Activated T-cell treated with anti-CD3 and anti-CD28 coated beads for 4 hours (primary cell): ENCODE data around the gene GAREM1.
"Not testable (repeated sequence)": the region's sequence is repeated elsewhere in the genome, so short reads cannot be mapped to it uniquely, and the experiment has no call there.

Experiments used
- DNase-seq: peaks from one replicate; pipeline ENCODE4 v3.0.0-alpha.2; 2020

The GAREM1 gene

DNA sequence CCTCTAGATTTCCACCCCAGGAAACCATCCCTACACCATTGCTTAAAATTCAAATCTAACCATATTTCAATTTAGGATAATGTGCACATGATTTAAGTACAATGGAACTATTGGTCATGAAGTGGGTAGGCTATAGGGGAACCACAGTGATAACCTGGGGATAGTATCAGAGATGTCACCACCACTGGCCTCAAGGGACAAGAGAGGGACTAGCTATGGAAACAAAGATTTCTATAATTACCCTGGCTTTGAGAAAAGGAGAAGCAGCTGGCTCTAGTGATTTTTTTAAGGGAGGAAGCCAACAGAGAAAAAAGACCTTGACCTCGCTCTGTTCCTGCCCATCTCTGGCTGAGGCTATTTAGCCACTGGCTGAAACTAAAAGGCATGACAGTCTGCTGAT, 148.9 kb downstream of the GAREM1 start:
- no peak for DNase-seq

DNA sequence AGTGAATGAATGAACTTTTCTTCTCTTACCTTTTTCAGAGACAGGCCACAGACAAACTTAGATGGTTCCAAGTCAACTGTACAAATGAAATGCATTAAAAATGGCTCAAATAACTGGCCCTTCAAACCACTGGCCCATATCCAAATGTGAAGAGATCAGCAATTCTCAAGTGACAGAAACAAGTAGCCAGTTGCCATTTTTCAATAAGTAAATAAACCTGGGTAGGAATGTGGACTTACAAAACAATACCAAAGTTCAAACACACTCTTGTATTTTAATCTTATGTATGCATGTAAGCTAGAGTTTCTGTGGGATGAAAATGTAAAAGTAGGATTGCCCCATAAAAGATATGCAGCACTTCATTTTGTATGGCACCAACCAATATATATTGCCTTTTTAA, 151.6 kb downstream of the GAREM1 start:
- no peak for DNase-seq

DNA sequence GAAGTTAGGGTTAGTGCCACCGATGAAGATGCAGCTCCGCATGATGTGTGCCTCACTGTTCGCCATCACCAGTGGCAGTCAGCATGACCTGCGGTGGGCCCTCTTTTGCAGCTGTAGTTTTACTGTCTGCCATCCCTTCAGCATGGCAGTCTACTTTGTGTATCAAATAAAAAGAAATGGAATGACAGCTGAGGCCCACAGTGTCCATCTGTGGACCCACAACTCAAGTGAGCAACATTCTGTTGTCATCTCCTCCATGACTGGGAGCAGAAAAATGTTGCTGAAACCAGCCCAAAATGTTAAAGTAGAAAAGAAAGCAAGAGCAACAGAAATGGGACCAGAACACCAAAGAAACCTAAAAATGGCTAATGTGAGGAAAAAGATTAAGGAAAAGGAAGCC, 152.1 kb downstream of the GAREM1 start:
- DNase-seq = no peak

DNA sequence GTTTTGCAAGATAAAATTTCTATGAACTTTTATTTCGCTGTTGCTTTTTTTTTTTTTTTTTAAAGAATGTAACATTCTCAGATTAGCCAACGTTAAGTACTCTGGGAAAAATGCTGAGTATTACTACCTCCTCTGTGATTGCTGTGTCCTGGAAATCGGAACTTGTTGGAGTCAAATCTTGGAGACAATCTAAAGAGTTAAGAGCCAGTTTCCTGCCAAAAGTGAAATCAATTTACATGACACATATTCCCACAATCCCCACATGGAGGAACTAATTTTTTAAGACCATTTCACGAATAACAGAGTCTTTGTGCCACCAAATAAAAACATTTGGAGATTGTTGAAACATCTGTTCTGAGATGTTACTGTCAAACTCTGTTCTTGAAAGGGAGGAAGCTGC, 153.0 kb downstream of the GAREM1 start:
- no peak for DNase-seq

DNA sequence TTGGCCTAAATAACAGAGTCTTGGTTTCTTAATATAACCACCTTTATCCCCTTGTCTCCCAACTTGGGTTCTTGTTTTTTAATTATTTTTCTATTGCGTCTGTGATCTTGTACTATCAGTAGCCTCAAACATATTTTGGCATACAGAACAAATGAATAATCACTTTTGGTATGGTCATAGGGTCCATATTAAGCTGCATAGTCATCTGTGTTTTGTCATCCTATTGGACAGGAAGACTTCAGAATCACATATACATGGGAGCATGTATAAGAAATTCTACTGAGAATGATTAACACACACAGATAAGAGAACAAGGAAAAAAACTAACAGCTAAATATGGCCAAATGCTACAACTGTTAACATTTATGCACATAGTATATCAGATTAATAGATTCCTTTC, 154.8 kb downstream of the GAREM1 start:
- no peak for DNase-seq

DNA sequence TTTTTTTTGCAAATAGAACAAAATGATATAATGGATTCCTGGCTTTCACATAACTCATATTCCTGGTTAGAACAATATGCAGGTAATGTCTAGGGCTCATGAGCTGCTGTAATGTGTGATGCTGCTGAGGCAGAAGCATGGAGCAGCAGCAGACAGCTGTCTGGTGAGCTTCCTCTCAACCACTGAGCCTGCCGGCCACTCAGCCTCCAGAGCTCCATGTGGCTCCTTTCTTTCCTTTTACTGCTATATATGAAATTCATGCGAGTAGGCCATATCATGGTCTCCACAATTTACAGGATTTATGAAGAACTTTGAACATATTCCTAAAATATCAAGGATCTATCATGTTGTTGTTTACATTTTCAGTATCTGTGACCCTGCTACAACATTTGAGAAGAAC, 159.9 kb downstream of the GAREM1 start:
- no peak for DNase-seq

DNA sequence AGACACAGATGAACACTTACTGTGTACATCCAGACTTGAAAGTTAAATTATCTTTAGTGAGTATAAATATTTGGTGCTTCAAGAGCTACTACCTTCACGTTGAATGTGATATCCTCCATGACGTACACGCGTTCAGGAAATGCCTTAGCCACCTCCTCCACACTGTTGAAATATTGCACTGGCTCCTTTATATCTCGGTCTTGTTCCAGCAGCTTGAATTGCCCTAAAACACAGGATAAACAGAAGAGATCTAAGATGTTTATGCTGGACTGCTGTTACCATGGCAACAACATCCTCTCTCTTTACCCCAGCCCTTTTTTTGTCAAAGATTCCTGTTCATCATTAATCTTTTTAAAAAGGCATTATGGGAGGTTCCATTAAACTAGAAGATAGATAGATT, 160.6 kb downstream of the GAREM1 start:
- no peak for DNase-seq

DNA sequence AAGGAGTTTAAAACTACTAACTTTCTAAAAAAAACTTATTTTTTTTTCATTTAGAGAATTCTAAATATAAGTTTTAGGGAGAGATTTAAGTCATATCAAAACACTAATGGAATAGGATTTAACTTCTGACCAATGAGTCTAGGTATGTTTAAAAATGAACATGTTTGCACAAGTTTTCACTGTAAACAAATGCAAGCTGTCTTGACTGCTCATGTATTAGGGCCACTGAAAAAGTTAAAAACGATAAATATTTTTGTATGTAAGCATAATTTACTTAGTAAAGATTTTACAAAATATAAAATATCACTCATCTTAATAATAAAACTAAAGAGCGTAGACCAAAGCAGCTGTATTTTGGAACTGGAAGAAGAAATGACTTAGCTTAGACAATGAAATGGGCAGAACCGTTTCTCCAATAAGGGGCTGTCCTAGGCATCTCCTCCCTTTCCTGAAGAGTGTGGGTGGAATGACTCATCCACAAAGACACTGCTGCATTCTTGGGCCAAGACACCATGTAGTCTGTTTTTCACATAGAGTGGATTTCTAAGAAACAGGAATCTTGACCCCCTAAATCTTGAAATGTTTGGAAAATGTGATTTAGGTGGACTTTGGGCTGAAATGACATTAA, 162.1 kb downstream of the GAREM1 start:
- DNase-seq = no peak

DNA sequence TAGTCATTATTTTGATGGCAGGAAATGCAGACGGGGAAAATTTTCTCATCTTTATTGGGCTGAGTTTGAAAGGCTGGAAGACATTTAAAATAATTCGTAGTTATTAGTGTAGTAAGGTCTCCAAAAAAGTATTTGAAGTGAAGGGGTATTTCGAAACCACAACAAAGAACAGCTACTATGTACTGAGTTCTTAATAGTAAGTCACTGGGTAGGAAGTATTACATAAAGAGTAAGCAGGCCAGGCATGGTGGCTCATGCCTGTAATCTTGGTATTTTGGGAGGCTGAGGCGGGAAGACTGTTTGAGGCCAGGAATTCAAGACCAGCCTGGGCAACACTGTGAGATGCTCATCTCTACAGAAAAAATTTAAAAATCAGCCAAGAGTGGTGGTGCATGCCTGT, 167.3 kb downstream of the GAREM1 start:
- DNase-seq = no peak

DNA sequence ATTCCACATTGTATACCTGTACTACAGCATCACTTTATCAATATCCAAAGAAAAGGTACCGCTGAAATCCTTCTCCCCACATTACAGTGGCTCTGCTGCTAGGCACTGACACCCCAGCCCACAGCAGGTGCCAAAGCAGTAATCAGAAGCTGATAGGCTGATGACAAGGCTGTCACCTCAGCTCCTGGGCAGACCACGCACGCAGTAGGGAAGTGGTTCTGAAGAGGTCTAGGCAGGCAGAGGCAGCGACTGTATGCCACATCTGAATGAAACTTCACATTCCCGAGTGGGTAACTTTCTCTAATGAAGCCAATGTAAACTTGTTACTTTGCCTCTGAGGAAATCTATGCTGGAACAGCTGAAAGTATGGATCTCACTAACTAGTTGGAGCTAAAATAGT, 167.9 kb downstream of the GAREM1 start:
- DNase-seq = no peak

DNA sequence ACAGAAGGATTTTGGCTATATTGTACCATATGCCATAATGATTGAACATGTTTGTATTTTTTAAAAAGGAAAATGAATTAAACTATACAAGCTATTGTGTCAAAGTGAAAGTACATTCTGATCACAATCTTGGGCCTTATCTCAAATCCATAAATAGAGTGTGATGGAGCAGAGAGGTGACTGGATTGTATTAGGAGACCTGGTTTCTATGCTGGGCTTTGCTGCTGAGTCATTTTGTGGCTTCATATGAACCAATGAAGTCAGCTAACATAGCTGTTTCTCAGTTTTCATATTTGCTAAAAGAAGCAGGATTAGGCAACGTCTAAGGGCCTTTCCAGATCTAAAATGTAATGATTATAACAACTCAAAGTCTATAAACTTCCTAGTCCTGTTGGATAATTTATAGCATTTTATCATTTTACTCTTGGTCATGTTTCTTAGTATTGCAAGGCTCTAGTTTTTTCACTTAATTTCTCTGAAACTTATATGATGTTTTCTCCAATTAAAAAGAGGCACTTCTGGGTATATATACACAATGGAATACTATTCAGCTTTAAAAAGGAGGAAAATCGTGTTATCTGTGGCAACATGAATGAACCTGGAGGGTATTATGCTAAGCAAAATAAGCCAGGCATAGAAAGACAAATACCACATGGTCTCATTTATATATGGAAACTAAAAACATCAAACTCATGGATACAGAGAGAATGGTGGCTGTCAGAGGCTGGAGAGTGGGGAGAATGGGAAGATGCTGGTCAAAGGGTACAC, 168.5 kb downstream of the GAREM1 start:
- DNase-seq = no peak

DNA sequence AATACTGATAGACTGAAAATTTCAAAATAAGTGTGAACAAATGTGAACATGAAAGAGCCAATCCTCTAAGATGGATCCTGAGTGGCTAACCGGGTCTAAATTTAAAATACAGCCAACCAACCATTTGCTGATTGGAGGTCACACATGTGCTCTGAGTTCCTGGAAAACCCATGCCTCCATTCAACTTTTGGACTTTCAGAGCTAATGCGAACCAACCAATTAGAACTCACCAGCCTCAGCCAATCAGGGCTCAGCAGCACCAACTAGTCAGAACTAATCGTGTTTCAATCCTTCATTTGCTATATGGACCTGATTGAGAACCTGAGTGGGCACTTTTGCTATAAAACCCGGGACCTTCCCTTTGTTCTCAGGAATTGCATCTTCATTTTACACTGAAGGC, 169.3 kb downstream of the GAREM1 start:
- DNase-seq = no peak

DNA sequence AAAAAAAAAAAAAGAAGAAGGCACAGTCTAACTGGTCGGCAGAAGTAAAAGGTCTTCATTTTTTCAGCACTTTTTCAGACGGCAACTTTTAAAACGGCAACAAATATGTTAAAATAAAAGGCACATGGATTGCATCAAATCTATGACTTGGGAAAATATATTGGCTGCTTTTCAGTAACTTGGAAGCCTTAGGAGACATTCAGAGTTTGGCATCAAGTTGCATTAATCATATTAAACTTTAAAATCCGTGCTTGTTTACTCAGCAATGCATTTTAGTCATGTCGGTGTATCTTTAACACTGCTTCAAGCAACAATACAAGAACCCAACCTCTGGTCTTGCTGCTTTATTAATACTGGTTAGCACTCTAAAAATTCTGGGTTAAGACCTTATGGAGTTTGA, 169.8 kb downstream of the GAREM1 start:
- DNase-seq = no peak

DNA sequence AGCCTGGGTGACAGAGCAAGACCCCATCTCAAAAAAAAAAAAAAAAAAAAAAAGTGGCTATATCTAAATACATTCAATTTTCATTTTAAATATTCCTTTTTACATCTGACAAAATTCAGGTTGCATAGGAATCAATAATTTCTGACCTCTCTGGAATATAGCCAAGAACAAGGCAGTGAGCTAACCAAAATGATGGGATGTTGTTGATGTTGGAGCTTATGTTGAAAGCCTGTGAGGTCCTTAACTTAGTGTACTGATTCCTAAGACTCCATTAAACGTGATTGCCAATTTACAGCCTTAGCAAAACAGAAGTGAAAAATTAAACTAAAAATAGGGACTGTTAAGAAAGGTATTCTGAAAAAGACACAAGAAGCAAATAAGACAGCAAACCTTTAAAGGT, 171.2 kb downstream of the GAREM1 start:
- no peak for DNase-seq

DNA sequence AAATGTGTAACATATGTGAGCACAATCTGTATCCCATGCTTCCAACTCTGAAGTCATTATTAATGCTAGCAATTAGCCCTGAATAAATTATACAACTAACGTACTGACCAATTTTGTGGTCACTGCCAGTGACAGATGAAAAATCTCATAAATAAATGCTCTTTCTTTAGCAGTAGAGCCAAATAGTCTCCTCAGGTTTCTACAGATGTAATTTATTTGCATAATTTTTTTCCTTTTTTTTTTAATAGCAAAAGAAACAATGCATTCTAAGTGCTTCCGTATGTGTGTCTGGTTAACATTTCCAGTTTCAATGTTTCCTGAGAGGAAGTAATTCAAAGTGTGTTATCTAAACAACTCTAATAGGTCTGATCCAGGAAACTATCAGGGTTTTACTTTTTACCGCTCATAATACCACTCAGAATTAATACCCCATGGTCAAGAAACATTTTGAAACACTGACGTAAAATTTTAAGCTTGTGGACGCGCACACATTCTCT, 172.5 kb downstream of the GAREM1 start:
- no peak for DNase-seq

DNA sequence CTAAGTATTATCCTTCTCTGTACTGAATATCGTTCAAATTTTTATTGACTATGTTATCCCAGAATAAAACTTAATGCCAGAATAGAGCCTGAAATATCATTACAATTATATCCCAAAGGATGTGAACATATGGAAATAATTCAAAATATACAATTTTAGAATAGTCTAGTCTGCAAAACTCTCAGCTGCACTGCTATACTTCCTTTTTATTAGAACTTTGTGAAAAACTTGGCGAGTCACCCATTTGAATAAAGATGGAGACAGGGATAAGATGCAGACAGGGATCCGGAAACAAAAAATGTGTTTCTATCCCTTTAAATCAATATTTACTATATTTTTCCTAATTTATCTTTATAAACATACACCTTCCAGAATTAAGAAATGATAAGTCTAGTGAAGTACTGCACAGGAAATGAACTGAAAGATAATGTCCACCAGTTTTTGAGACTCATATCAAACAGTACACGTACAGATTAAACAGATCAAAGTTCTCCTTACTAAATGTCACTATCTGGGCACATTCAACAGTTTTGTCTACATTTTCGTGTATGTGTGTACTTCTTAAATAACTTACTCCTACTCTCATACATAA, 173.0 kb downstream of the GAREM1 start:
- no peak for DNase-seq

DNA sequence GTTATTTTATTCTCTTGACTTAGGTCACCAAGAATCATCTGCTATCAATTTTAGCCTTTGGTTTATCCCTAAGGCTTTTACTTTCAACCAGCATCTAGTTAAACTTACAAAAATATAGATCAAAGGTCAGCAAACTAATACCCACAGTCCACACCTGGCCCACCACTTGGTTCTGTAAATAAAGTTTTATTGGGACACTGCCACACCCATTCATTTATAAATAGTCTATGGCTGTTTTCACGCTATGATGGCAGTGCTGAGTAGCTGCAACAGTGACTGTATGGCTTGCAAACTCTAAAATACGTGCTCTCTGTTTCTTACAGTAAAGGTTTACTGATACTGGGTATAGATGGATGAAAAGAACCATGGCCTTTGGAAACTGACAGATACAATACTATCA, 173.8 kb downstream of the GAREM1 start:
- DNase-seq = no peak

DNA sequence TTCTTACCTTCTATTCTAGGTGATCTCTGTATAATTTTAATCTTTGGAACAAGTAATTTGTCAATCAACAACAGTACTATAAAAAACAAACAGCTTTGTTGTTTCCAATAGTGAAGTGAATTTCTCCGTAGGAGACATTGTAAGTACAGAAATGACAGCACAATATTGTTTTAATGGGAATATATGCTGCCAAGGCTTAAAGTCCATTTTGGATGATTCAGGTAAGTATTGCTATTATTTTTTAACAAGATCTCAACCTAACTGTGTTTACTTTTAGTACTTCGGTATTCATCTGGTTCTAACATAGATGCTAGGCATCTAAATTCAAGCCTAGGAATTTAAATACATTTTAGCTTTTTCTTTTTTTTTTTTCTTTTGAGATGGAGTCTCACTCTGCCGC, 175.1 kb downstream of the GAREM1 start:
- DNase-seq = no peak

DNA sequence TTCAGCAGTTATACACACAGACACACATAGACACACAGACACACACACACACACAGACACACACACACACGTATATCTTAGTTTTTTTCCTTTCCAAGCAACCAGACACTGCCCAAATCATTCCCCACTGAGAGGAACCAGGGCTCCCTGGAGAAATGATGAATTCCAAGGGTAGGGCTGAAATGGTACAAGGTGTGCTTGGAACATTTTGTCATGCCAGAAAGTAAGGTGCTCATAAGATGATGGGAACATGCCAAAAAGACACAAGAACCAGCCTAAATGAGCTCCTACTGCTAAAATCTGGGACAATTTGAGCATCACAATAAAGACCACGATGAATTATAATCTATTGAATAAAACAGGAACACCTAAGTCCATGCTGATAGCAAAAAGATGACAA, 177.6 kb downstream of the GAREM1 start:
- DNase-seq = no peak

DNA sequence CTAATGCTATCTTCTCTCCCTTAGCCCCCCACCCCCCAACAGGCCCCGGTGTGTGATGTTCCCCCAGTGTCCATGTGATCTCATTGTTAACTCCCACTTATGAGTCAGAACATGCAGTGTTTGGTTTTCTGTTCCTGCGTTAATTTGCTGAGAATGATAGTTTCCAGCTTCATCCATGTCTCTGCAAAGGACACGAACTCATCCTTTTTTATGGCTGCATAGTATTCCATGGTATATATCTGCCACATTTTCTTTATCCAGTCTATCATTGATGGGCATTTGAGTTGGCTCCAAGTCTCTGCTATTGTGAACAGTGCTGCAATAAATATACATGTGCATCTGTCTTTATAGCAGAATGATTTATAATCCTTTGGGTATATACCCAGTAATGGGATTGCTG, 179.1 kb downstream of the GAREM1 start:
- not testable (repeated sequence) for DNase-seq

DNA sequence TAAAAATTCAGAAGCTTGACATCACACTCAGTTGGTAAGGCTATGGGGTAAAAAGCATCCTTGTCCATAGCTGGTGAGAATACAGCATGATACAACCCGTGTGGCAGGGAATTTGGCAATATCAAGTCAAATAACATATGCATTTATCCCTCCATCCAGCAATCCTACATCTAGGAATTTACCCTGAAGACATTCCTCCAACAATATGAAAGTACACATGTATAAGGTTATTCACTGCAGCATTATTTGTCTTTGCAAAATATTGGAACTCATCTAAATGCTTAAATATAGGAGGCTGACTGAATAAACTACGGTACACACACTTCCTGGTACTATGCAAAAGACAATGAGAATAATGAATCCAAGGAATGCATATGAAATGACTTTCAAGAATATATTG, 179.9 kb downstream of the GAREM1 start:
- DNase-seq = no peak

DNA sequence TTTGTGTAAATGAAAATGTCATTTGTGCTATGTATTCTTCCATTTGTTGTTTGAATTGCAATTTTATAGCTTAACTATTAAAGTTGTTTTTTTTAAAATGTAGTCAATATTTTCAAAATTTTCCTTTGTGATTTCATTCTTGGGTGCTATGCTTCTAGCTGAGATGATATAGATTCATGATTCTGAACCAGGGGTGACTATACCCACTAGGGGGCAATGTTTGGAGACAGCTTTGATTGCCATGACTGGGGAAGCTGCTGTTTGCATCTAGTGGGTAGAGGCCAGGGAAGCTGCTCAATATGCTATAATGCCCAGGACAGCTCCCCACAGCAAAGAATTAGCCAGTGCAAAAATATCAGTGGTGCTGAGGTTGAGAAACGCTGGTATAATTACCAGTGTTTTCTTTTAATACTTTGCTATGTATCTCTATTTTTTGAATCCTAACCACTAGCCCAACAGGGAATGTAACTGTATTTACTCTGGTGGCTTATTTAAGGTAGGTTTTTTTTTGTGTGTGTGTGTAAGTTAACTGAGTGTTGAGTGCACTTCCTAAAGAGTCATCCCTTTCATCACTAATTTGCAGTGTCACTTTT, 181.1 kb downstream of the GAREM1 start:
- no peak for DNase-seq

DNA sequence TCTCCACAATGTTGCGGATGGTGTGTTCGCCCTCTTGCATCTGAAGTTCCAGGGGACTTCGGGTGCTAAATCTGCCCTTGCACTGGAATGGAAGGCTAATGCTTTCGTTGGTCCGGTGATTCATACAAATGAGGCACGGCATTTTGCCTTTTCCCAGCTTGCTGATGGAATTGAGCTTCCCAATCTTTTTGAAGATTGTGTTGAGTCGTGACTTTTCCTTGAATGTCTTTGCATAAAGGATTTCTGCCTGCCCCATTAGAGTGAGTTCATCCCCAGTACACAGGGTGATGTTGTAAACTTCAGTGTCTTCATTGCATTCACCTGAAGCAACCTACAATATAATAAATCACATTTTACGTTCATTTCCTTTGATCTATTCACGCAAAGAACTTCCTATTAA, 182.8 kb downstream of the GAREM1 start:
- no peak for DNase-seq

DNA sequence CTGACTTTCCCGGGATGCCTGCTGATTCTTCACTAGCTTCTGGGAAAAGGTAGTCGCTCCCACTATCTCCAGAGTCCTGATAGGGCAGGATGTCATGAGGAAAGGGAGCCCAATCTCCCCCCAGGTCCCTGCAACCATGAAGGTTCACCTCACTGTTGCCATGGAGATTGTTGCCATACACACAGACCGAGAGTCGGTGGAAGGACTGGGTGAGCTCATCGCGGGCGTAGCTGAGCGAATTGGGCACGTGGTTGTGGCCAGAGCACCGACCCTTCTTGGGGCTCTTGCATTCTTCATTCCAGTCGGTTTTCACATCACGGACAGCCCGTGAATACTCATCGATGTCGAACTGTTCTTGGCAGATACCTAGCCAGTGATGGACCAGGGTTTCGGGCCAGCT, 183.4 kb downstream of the GAREM1 start:
- DNase-seq = no peak
